B cell (primary cell): ENCODE results near the gene B3GNT7. TPM values are rescaled to one million over a fixed set of nuclear protein-coding genes. Genes with fewer than 3 reads are reported as not detected.

Experiments
- ATAC-seq: fragments of 200-7000 bp; cut with Tn5 transposase; one replicate; pipeline ENCODE4 v1.10.0; 2021; ENCODE audit warnings: low read depth, mild to moderate bottlenecking, moderate number of reproducible peaks, moderate library complexity
- CTCF ChIA-PET: fragments of 350-600 bp; sonication (Branson Sonifier 250); formaldehyde crosslinking; loops from one replicate; lab custom pipeline; 2021; ENCODE audit warnings: antibody characterized with exemption, inconsistent platforms; lab: Charles Lee
- POLR2A ChIA-PET: fragments of 350-600 bp; sonication (Branson Sonifier 250); formaldehyde crosslinking; loops from one replicate; lab custom pipeline; 2021; ENCODE audit warnings: antibody characterized with exemption; lab: Charles Lee
- DNase-seq: peaks from one replicate; pipeline ENCODE4 v3.0.0; 2013
- H2AFZ ChIP-seq: 2 replicates; pipeline ENCODE4 v1.6.1; 2012; ENCODE audit warnings: mild to moderate bottlenecking, low read depth, low read length; ENCODE audit not compliant: insufficient read depth, poor library complexity, severe bottlenecking
- H3K27ac ChIP-seq, 2 donors: 1 replicate in 1 of 2; 2 replicates in 1 of 2; pipeline ENCODE4 v1.5.1; 2012 to 2013; ENCODE audit warnings: low read length in 2 of 2, mild to moderate bottlenecking in 2 of 2, moderate library complexity in 1 of 2
- H3K27me3 ChIP-seq, 4 experiments: fragments of 200-600 bp in 1 of 4; sonication (generic) in 1 of 4; replicated peaks in 1 of 4; 1 replicate in 2 of 4; 2 replicates in 2 of 4; pipeline versions ENCODE4 v1.6.1 to v1.7.0; 2013 to 2016; ENCODE audit warnings: low read length in 3 of 4, mild to moderate bottlenecking in 2 of 4, mixed read lengths in 1 of 4, moderate library complexity in 1 of 4; ENCODE audit not compliant: insufficient read depth in 4 of 4, control insufficient read depth in 3 of 4; ENCODE audit errors: control extremely low read depth in 1 of 4
- H3K36me3 ChIP-seq, 2 experiments: replicated peaks in 1 of 2; 1 replicate in 1 of 2; 2 replicates in 1 of 2; pipeline versions ENCODE4 v1.6.1 to v1.7.1; 2013; ENCODE audit warnings: low read length in 1 of 2; ENCODE audit not compliant: insufficient read depth in 2 of 2, control insufficient read depth in 1 of 2; ENCODE audit errors: control extremely low read depth in 1 of 2, extremely low read depth in 1 of 2
- H3K4me1 ChIP-seq, 2 donors: fragments of 200-600 bp in 1 of 2; sonication (generic) in 1 of 2; 1 replicate in 1 of 2; 2 replicates in 1 of 2; pipeline versions ENCODE4 v1.5.1 to v1.6.1; 2013 to 2017; ENCODE audit warnings: low read length in 2 of 2; ENCODE audit not compliant: control insufficient read depth in 2 of 2, insufficient read depth in 2 of 2
- H3K4me2 ChIP-seq: replicated peaks from 2 replicates; pipeline ENCODE3; 2012; ENCODE audit warnings: mild to moderate bottlenecking, low read depth, low read length; ENCODE audit not compliant: poor library complexity, severe bottlenecking
- H3K4me3 ChIP-seq, 5 experiments: fragments of 200-600 bp in 1 of 5; sonication (generic) in 1 of 5; 1 replicate in 3 of 5; 2 replicates in 2 of 5; pipeline versions ENCODE4 v1.5.1 to v1.7.0; 2011 to 2016; ENCODE audit warnings: low read length in 4 of 5, mild to moderate bottlenecking in 4 of 5, low read depth in 2 of 5, control low read depth in 1 of 5, moderate library complexity in 1 of 5; ENCODE audit not compliant: insufficient read depth in 1 of 5; ENCODE audit errors: control extremely low read depth in 1 of 5, extremely low read depth in 1 of 5
- H3K79me2 ChIP-seq: fragments of 200-600 bp; sonication (generic); one replicate; pipeline ENCODE4 v1.6.0; 2016; ENCODE audit warnings: low read length; ENCODE audit not compliant: control insufficient read depth, insufficient read depth
- H3K9ac ChIP-seq: fragments of 200-600 bp; sonication (generic); 2 replicates; pipeline ENCODE4 v1.6.1; 2017; ENCODE audit warnings: mild to moderate bottlenecking, low read length, moderate library complexity
- H3K9me3 ChIP-seq, 3 donors: one replicate each; pipeline versions ENCODE4 v1.6.1 to v1.7.1; 2013; ENCODE audit warnings: low read length in 2 of 3; ENCODE audit not compliant: control insufficient read depth in 2 of 3, insufficient read depth in 1 of 3; ENCODE audit errors: control extremely low read depth in 1 of 3
- H4K20me1 ChIP-seq: 2 replicates; pipeline ENCODE4 v1.6.0; 2012; ENCODE audit warnings: mild to moderate bottlenecking, low read length; ENCODE audit not compliant: insufficient read depth, control insufficient read depth, poor library complexity, severe bottlenecking
- H3K27ac Mint-ChIP-seq: one replicate; pipeline ENCODE4 v1.8.0; 2021; ENCODE audit warnings: mixed read lengths
- H3K27me3 Mint-ChIP-seq: one replicate; pipeline ENCODE4 v1.8.0; 2021; ENCODE audit warnings: mixed read lengths
- H3K4me1 Mint-ChIP-seq: one replicate; pipeline ENCODE4 v1.8.0; 2021; ENCODE audit warnings: mixed read lengths
- H3K4me3 Mint-ChIP-seq: one replicate; pipeline ENCODE4 v1.8.0; 2021; ENCODE audit warnings: mixed read lengths
- H3K9me3 Mint-ChIP-seq: one replicate; pipeline ENCODE4 v1.8.0; 2022; ENCODE audit warnings: mixed read lengths; ENCODE audit not compliant: insufficient read depth
- CTCF ChIP-seq: fragments of 200-600 bp; IDR thresholded peaks from one replicate; pipeline ENCODE4 v1.8.0; 2022; ENCODE audit warnings: antibody characterized with exemption, mild to moderate bottlenecking
- EZH2 ChIP-seq: IDR thresholded peaks from 2 replicates; pipeline ENCODE4 v1.6.1; 2012; ENCODE audit warnings: borderline replicate concordance, low read depth, mild to moderate bottlenecking, moderate library complexity, low read length; ENCODE audit not compliant: insufficient read depth, poor library complexity, severe bottlenecking
- WGBS: methylation state at CpG from one replicate; pipeline ENCODE4 v1.1.5; 2013; ENCODE audit warnings: missing lambda C conversion rate; ENCODE audit not compliant: insufficient coverage; 5-methylcytosine and 5-hydroxymethylcytosine counted together
- intact Hi-C: fragments of 100-400 bp; cut with micrococcal nuclease; formaldehyde crosslinking; loops from one replicate; pipeline ENCODE4 v1.10.0; 2022
- polyA plus RNA-seq: library from polyadenylated mRNA; depleted of rRNA; stranded (reverse); fragments of >200 nt; gene quantifications from 2 replicates; pipeline ENCODE4 v1.2.3, GENCODE V29; 2012
- total RNA-seq, 2 donors: library from RNA; stranded (reverse); fragments of 120-200 nt in 1 of 2; gene quantifications; 1 replicate in 1 of 2; 2 replicates in 1 of 2; pipeline versions ENCODE4 v1.2.3 to v1.2.4, GENCODE V29; 2013 to 2022

B3GNT7 gene
- total and polyA plus RNA-seq, 2 donors (not counting 1 experiment from before 2014, with no cell fraction given) = 5.7 to 14.3 TPM

GRCh38 chr2:231413456-231413855 lies 17.9 kb downstream of the B3GNT7 start:
- Histone ChIP-seq H3K36me3 (no peaks in the 10 kb centered on the region), H3K27me3 (peaks cover 0 to 24% (median 10%) of the 10 kb centered on the region in 4 experiments), H2AFZ (no peak overlapping the region), H4K20me1 (no peaks in the 10 kb centered on the region), H3K9ac (no peak overlapping the region), H3K27ac (no peak overlapping the region), H3K79me2 (no peaks in the 10 kb centered on the region), H3K4me3 (no peak overlapping the region), H3K9me3 (peaks cover 0 to 7% (median 7%) of the 10 kb centered on the region in 3 donors), H3K4me2 (no peak overlapping the region), H3K4me1 (peaks cover 12 to 13% of the 10 kb centered on the region in 2 donors)
- H3K27me3 Mint-ChIP-seq = peaks cover 22% of the 10 kb centered on the region
- ChIA-PET CTCF (interaction anchor here (0.9 to 21.6 kb wide), 10 partner anchors 38 to 312 kb away, joined by 3 to 325 read pairs (median 8); no protein-coding TSS in a partner anchor), POLR2A (no interaction called here)
- intact Hi-C loops = loop anchor here (2.0 kb wide), 1 partner anchor 169 kb away; no protein-coding TSS in a partner anchor
- TF ChIP-seq CTCF (no peak), EZH2 (no peak)
- WGBS = 100% methylated on average over 3 of the region's 6 CpGs
- H3K27ac Mint-ChIP-seq = no peak overlapping the region
- H3K9me3 Mint-ChIP-seq = no peaks in the 10 kb centered on the region
- ATAC-seq = no peak
- no peak for DNase-seq
- H3K4me3 Mint-ChIP-seq = no peak overlapping the region
- peaks cover 7% of the 10 kb centered on the region for H3K4me1 Mint-ChIP-seq

- intact Hi-C loops = loop anchor here (2.0 kb wide), 1 partner anchor 169 kb away; no protein-coding TSS in a partner anchor
- no peak for DNase-seq
- WGBS = 95% methylated on average over 12 of the region's 15 CpGs
- no peaks in the 10 kb centered on the region for H3K36me3 ChIP-seq
- no peak for ATAC-seq
- ChIA-PET CTCF (interaction anchor here (0.9 to 21.6 kb wide), 8 partner anchors 116 to 311 kb away, joined by 3 to 325 read pairs (median 8); no protein-coding TSS in a partner anchor), POLR2A (no interaction called here)
- Mint-ChIP-seq H3K4me1 (peaks cover 7% of the 10 kb centered on the region), H3K9me3 (no peaks in the 10 kb centered on the region), H3K27ac (no peak overlapping the region), H3K4me3 (no peak overlapping the region), H3K27me3 (peaks cover 25% of the 10 kb centered on the region)
- peaks cover 12 to 13% of the 10 kb centered on the region in 2 donors for H3K4me1 ChIP-seq
- peaks cover 0 to 7% (median 7%) of the 10 kb centered on the region in 3 donors for H3K9me3 ChIP-seq
- H4K20me1 ChIP-seq = no peaks in the 10 kb centered on the region
- H3K79me2 ChIP-seq = no peaks in the 10 kb centered on the region
- H3K4me2 ChIP-seq = no peak overlapping the region
- H2AFZ ChIP-seq = no peak overlapping the region
- TF ChIP-seq CTCF (no peak), EZH2 (no peak)
- no peak overlapping the region for H3K27ac ChIP-seq
- H3K4me3 ChIP-seq = no peak overlapping the region
- no peak overlapping the region for H3K9ac ChIP-seq
- peaks cover 0 to 26% (median 10%) of the 10 kb centered on the region in 4 experiments for H3K27me3 ChIP-seq
Measured at GRCh38 chr2:231413921-231414476, 18.5 kb downstream of the B3GNT7 start.
